HepG2 (cell line): ENCODE data around the gene PTPMT1. TPM values are rescaled to one million over a fixed set of nuclear protein-coding genes. Genes with fewer than 3 reads are reported as not detected.
A peak's percentile ranks its signal among the peaks of the same experiment; 100 is the strongest.

Source experiments
- AFF4 ChIP-seq: sonication (generic); formaldehyde crosslinking; IDR thresholded peaks from 2 replicates; pipeline ENCODE4 v1.4.0; 2020; ENCODE audit warnings: missing genetic modification reagents
- ATAD3A ChIP-seq: sonication (generic); formaldehyde crosslinking; IDR thresholded peaks from 2 replicates; pipeline ENCODE4 v1.4.0; 2020; ENCODE audit warnings: missing genetic modification reagents
- GATAD2A ChIP-seq: IDR thresholded peaks from 2 replicates; pipeline ENCODE4 v1.6.1; 2016
- PBX3 ChIP-seq: sonication (generic); formaldehyde crosslinking; IDR thresholded peaks from 2 replicates; pipeline ENCODE4 v1.8.1; 2023; ENCODE audit warnings: missing genetic modification reagents, inconsistent platforms, borderline replicate concordance
- TEF ChIP-seq: sonication (generic); formaldehyde crosslinking; IDR thresholded peaks from 2 replicates; pipeline ENCODE4 v1.5.0; 2020; ENCODE audit warnings: missing genetic modification reagents
- UBTF ChIP-seq: sonication (generic); formaldehyde crosslinking; IDR thresholded peaks from 2 replicates; pipeline ENCODE4 v1.4.0; 2020; ENCODE audit warnings: mild to moderate bottlenecking, missing genetic modification reagents
- ZBED4 ChIP-seq: sonication (generic); formaldehyde crosslinking; IDR thresholded peaks from 2 replicates; pipeline ENCODE4 v1.4.0; 2020; ENCODE audit warnings: missing genetic modification reagents, borderline replicate concordance
- ZBTB7A ChIP-seq: sonication (generic); formaldehyde crosslinking; IDR thresholded peaks from 2 replicates; pipeline ENCODE4 v1.8.0; 2022; ENCODE audit warnings: mild to moderate bottlenecking, missing genetic modification reagents
- ZFP36L1 ChIP-seq: sonication (generic); formaldehyde crosslinking; IDR thresholded peaks from 2 replicates; pipeline ENCODE4 v1.8.0; 2022; ENCODE audit warnings: mild to moderate bottlenecking, missing genetic modification reagents, moderate library complexity
- ZNF136 ChIP-seq: sonication (generic); formaldehyde crosslinking; IDR thresholded peaks from 2 replicates; pipeline ENCODE4 v1.8.1; 2022; ENCODE audit warnings: low read depth, mild to moderate bottlenecking, moderate library complexity, missing genetic modification reagents
- ZNF558 ChIP-seq: sonication (generic); formaldehyde crosslinking; IDR thresholded peaks from 2 replicates; pipeline ENCODE4 v1.9.0; 2022; ENCODE audit warnings: mild to moderate bottlenecking, missing genetic modification reagents, borderline replicate concordance
- ZNF816 ChIP-seq: sonication (generic); formaldehyde crosslinking; IDR thresholded peaks from 2 replicates; pipeline ENCODE4 v1.8.0; 2022; ENCODE audit warnings: missing genetic modification reagents, mild to moderate bottlenecking, borderline replicate concordance
- ZSCAN22 ChIP-seq: sonication (generic); formaldehyde crosslinking; IDR thresholded peaks from 2 replicates; pipeline ENCODE4 v1.4.0; 2020; ENCODE audit warnings: mild to moderate bottlenecking, missing genetic modification reagents
- ZSCAN31 ChIP-seq: sonication (generic); formaldehyde crosslinking; IDR thresholded peaks from 2 replicates; pipeline ENCODE4 v1.5.0; 2020; ENCODE audit warnings: low read depth, mild to moderate bottlenecking, missing genetic modification reagents
- polyA plus RNA-seq, 8 experiments: library from polyadenylated mRNA; depleted of rRNA in 3 of 8; stranded (reverse) in 7 of 8; unstranded in 1 of 8; fragments of >200 nt; fragmentation: Illumina TruSeq in 4 of 8; extraction: Trizol in 4 of 8; gene quantifications; 2 replicates each; pipeline versions ENCODE4 v1.2.1 to v1.2.3, GENCODE V29; 2011 to 2016; ENCODE audit warnings: low read depth in 4 of 8, missing spikeins in 1 of 8, mixed read lengths in 1 of 8; ENCODE audit not compliant: insufficient read depth in 1 of 8
- total RNA-seq, 5 experiments: library from RNA; depleted of rRNA; stranded (reverse); fragments of >200 nt; fragmentation: Illumina TruSeq; extraction: Trizol; gene quantifications; 2 replicates each; pipeline ENCODE4 v1.2.3, GENCODE V29; 2016; ENCODE audit warnings: low read depth in 1 of 5

Gene PTPMT1
- total and polyA plus RNA-seq, 2 of the 13 experiments (the other 11 are each of a cell fraction or from before 2014, with no cell fraction given): 55.6 to 129 TPM

- TF ChIP-seq ZSCAN31 (CRISPR knock-in tag) (peak; percentile 97), ZNF558 (no peak; the same call in 1 of the 2 replicates), ZNF136 (peak; percentile 70; the same call in 1 of the 2 replicates), AFF4 (no peak), PBX3 (CRISPR knock-in tag) (no peak), ZSCAN22 (CRISPR knock-in tag) (peak; percentile 40; the same call in 1 of the 2 replicates), TEF (CRISPR knock-in tag) (no peak; the same call in 1 of the 2 replicates), ZBED4 (peak; percentile 74; the same call in 1 of the 2 replicates), ZNF816 (CRISPR knock-in tag) (no peak), GATAD2A (CRISPR knock-in tag) (peak; percentile 79), ATAD3A (no peak), UBTF (CRISPR knock-in tag) (peak; percentile 92), ZFP36L1 (CRISPR knock-in tag) (0 out of 2 replicates have a peak, but pooled peaks have one; percentile 67), ZBTB7A (CRISPR knock-in tag) (peak; percentile 59; the same call in 1 of the 2 replicates)
Measured at GRCh38 chr11:47578524-47579494, 13.4 kb downstream of the PTPMT1 start, which contains the start of the genes KBTBD4 and NDUFS3 (continued).
